ENCODE results near the gene WIPF2.

DNA sequence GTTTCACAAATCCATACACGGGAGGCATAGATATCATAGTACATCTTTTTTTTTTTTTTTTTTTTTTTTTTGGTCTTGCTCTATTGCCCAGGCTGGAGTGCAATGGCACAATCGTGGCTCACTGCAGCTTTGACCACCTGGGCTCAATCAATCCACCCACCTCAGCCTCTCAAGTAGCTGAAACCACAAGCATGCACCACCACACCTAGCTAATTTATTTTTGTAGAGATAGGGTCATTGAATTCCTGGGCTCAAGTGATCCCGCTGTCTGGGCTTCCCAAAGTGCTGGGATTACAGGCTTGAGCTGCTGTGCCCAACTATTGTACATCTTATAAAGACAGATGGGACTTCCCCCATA lies 45.3 kb upstream of the WIPF2 start:
- TF ChIP-seq POLR2A (IDR thresholded peaks at IDR 0.05; ENCODE audit: low read depth), result no peak
- TF ChIP-seq, protein P1, sequence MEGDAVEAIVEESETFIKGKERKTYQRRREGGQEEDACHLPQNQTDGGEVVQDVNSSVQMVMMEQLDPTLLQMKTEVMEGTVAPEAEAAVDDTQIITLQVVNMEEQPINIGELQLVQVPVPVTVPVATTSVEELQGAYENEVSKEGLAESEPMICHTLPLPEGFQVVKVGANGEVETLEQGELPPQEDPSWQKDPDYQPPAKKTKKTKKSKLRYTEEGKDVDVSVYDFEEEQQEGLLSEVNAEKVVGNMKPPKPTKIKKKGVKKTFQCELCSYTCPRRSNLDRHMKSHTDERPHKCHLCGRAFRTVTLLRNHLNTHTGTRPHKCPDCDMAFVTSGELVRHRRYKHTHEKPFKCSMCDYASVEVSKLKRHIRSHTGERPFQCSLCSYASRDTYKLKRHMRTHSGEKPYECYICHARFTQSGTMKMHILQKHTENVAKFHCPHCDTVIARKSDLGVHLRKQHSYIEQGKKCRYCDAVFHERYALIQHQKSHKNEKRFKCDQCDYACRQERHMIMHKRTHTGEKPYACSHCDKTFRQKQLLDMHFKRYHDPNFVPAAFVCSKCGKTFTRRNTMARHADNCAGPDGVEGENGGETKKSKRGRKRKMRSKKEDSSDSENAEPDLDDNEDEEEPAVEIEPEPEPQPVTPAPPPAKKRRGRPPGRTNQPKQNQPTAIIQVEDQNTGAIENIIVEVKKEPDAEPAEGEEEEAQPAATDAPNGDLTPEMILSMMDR (IDR thresholded peaks at IDR 0.05), result no peak
